ENCODE data around the gene PIK3R3. TPM values are rescaled to one million over a fixed set of nuclear protein-coding genes. Genes with fewer than 3 reads are reported as not detected.

The PIK3R3 gene
- total and polyA plus RNA-seq, 9 of the 15 experiments (the other 6 are each of a cell fraction or from before 2014, with no cell fraction given), result 1.4 to 7.7 (median 4.6) TPM

DNA sequence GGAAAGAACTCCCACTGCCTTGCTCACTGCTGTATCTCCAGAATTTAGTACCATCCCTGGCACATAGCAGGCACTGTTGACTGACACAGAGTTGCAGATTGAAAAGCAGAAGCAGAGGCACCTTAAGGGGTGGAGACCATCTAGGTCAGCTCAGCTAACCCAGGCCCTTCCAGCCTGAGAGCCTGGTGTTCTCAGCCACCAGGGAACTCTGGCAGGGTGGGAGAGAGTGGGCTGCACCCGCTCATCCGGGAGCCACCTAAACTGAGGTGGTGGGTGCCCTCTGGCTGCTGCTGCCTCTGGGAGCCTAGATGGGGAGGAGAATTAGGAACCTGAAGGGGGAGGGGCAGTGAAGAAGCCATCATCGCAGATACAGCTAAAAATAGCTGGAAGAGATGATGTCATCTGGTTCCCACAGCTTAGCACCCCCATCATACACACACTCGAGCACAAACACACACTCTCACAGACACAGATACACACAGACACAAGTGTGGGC, 41.0 kb upstream of the PIK3R3 start (continued):
- TF ChIP-seq SIRT6 (IDR thresholded peaks at IDR 0.05; ENCODE audit: low read depth, low read length) (no peak), CTBP1 (IDR thresholded peaks at IDR 0.05; ENCODE audit: borderline replicate concordance) (peak; percentile 85), BHLHE40 (IDR thresholded peaks at IDR 0.05; ENCODE audit: low read length) (no peak), TFAM (CRISPR knock-in tag; conservative IDR thresholded peaks at IDR 0.05) (no peak), NCOA6 (IDR thresholded peaks at IDR 0.05) (no peak), MED1 (CRISPR knock-in tag; IDR thresholded peaks at IDR 0.05; ENCODE audit: borderline replicate concordance) (no peak), HNRNPK (IDR thresholded peaks at IDR 0.05; ENCODE audit: low read depth, low read length, poor library complexity, severe bottlenecking) (no peak), ZBTB7A (IDR thresholded peaks at IDR 0.05; ENCODE audit: borderline replicate concordance, control insufficient read depth, low read depth, low read length) (no peak), SUPT5H (IDR thresholded peaks at IDR 0.05) (no peak), ATF1 (CRISPR knock-in tag; IDR thresholded peaks at IDR 0.05) (no peak), ATF1 (tag; IDR thresholded peaks at IDR 0.05) (0 out of 2 replicates have a peak, but pooled peaks have one; percentile 28), ARHGAP35 (IDR thresholded peaks at IDR 0.05; ENCODE audit: partially characterized antibody) (no peak), BACH1 (tag; IDR thresholded peaks at IDR 0.05) (no peak)
- TF ChIP-seq, protein P1, sequence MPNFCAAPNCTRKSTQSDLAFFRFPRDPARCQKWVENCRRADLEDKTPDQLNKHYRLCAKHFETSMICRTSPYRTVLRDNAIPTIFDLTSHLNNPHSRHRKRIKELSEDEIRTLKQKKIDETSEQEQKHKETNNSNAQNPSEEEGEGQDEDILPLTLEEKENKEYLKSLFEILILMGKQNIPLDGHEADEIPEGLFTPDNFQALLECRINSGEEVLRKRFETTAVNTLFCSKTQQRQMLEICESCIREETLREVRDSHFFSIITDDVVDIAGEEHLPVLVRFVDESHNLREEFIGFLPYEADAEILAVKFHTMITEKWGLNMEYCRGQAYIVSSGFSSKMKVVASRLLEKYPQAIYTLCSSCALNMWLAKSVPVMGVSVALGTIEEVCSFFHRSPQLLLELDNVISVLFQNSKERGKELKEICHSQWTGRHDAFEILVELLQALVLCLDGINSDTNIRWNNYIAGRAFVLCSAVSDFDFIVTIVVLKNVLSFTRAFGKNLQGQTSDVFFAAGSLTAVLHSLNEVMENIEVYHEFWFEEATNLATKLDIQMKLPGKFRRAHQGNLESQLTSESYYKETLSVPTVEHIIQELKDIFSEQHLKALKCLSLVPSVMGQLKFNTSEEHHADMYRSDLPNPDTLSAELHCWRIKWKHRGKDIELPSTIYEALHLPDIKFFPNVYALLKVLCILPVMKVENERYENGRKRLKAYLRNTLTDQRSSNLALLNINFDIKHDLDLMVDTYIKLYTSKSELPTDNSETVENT (CRISPR knock-in tag; IDR thresholded peaks at IDR 0.05), result no peak
- TF ChIP-seq, protein P2, sequence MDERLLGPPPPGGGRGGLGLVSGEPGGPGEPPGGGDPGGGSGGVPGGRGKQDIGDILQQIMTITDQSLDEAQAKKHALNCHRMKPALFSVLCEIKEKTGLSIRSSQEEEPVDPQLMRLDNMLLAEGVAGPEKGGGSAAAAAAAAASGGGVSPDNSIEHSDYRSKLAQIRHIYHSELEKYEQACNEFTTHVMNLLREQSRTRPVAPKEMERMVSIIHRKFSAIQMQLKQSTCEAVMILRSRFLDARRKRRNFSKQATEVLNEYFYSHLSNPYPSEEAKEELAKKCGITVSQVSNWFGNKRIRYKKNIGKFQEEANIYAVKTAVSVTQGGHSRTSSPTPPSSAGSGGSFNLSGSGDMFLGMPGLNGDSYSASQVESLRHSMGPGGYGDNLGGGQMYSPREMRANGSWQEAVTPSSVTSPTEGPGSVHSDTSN (CRISPR knock-in tag; IDR thresholded peaks at IDR 0.05; ENCODE audit: low read depth), result no peak
- TF ChIP-seq, protein P2 (tag; conservative IDR thresholded peaks at IDR 0.05; ENCODE audit: low read depth), result no peak
- TF ChIP-seq, protein P3, sequence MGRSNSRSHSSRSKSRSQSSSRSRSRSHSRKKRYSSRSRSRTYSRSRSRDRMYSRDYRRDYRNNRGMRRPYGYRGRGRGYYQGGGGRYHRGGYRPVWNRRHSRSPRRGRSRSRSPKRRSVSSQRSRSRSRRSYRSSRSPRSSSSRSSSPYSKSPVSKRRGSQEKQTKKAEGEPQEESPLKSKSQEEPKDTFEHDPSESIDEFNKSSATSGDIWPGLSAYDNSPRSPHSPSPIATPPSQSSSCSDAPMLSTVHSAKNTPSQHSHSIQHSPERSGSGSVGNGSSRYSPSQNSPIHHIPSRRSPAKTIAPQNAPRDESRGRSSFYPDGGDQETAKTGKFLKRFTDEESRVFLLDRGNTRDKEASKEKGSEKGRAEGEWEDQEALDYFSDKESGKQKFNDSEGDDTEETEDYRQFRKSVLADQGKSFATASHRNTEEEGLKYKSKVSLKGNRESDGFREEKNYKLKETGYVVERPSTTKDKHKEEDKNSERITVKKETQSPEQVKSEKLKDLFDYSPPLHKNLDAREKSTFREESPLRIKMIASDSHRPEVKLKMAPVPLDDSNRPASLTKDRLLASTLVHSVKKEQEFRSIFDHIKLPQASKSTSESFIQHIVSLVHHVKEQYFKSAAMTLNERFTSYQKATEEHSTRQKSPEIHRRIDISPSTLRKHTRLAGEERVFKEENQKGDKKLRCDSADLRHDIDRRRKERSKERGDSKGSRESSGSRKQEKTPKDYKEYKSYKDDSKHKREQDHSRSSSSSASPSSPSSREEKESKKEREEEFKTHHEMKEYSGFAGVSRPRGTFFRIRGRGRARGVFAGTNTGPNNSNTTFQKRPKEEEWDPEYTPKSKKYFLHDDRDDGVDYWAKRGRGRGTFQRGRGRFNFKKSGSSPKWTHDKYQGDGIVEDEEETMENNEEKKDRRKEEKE (IDR thresholded peaks at IDR 0.05; ENCODE audit: borderline replicate concordance in 1 of 2, control insufficient read depth in 1 of 2, low read depth in 2 of 2, low read length in 1 of 2), result no peak
- TF ChIP-seq, protein P4, sequence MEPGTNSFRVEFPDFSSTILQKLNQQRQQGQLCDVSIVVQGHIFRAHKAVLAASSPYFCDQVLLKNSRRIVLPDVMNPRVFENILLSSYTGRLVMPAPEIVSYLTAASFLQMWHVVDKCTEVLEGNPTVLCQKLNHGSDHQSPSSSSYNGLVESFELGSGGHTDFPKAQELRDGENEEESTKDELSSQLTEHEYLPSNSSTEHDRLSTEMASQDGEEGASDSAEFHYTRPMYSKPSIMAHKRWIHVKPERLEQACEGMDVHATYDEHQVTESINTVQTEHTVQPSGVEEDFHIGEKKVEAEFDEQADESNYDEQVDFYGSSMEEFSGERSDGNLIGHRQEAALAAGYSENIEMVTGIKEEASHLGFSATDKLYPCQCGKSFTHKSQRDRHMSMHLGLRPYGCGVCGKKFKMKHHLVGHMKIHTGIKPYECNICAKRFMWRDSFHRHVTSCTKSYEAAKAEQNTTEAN (CRISPR knock-in tag; IDR thresholded peaks at IDR 0.05), result 0 out of 2 replicates have a peak, but pooled peaks have one; percentile 25

All from K562 (cell line).